Measurements from ENCODE around the gene TSPOAP1.

Gene TSPOAP1

GRCh38 chr17:58315281-58315711 is 13.3 kb downstream of the TSPOAP1 start:
- peak; percentile 1 for DNase-seq

- DNase-seq: no peak
These were observed 13.9 kb downstream of the TSPOAP1 start for GRCh38 chr17:58314706-58315015.

GRCh38 chr17:58313815-58314705 is 14.5 kb downstream of the TSPOAP1 start:
- no peak for DNase-seq

DNA sequence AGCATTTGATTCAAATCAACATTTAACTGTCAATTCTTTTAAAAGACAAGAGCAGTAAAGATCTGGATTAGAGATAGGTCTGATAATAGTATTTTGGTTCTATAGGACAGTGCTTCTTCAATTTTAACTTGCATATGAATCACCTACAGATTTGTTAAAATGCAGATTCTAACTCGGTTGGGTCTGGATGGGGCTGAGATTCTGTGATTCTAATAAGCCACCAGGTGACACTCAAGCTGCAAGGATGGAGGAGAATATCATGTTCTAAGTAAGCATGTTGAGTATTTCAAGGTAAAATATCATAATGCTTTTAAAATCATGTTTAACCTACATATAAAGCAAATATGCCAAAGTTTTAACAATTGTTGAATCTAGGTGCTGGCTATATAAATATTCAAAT is 15.8 kb downstream of the TSPOAP1 start:
- no peak for DNase-seq

GRCh38 chr17:58312021-58312630 is 16.5 kb downstream of the TSPOAP1 start:
- no peak for DNase-seq

GRCh38 chr17:58311429-58311894 is 17.1 kb downstream of the TSPOAP1 start:
- no peak for DNase-seq

DNA sequence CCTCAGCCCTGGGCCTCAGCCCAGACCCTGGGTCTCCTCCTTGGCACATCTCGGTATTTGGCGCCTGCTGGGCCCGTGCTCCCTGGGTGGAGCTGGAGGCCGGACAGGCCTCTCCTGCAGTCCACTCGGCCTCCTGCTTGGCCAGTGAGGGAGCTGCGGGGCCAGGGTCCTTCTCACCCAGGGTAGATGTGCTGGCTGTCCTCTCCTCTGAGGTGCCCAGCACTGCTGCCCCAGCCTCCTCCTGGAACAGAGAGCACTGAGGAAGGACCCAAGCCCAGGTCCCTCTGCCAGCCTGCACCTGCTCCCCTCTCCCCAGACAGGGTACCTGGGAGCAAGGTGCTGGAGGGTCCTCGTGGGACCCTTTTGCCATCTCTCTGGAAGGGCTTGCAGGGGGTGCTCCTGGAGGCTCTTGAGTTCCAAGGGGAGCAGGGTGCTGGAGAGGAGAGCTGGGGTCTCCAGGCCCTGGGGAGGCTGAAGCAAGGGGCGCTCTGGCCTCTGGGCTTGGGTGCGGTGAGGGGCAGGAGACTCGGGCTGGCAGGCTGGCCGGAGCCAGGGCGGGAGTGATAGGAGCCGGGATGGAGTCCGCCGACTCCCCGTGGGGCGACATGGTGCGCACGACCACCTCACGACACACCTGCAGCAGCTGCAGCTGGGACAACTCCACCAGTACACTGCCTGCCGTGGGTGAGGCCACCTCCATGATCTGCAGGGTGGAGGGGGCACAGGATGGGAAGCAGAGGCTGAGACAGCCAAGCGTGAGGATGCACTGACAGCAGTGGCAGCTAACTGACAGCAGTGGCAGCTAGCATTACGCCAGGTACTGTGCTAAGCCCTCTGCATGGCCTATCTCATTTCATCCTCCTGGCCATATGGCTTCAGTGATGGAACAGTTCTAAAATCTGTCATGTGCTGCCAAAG is 17.8 kb downstream of the TSPOAP1 start:
- DNase-seq: no peak

- no peak for DNase-seq
These were observed 18.7 kb downstream of the TSPOAP1 start for GRCh38 chr17:58309918-58310259.

DNA sequence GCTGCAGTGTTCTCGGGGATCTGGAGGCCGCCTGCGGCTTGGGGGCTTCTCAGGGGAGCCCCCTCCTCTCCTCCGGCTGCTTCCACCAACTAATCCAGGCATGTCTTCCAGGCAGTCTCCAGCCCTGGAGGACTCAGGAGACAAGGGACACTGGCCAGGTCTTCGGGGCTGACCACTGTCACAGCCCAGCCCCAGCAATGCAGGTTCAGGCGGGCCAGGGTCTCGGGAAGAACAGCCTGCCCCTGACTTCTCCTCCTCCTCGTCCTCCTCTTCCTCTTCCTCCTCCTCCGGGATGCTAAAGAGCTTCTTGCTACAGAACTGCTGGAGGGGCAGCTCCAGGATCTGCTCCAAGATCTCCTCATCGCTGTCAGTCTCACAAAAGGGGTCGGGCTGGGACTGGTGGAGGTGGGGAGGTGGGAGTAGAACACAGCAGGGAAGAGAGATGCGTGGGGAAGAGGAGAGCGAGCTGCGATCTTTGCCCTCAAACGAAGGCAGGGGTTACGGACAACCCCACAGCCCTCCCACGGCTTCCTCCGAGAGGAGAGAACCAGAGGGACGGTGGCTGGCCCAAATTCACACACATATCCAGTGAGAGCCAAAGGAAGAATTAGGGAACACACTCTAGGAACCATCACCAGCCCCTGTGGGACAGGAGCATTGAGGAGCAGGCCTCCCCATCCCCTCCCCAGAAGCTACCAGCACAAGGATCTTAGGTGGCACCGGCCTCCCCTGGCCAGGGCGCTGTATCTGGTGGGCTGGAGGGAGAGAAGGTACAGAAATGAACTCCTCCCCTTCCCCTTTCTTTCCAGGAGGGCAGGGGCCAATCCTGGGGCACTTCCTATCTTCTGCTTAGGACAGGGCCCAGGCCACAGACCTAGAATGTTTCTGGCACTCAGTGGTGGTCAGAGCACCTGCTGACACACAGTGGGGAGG is 19.3 kb downstream of the TSPOAP1 start:
- no peak for DNase-seq

GRCh38 chr17:58308173-58308984 is 20.2 kb downstream of the TSPOAP1 start:
- DNase-seq: no peak

- no peak for DNase-seq
These were observed 21.0 kb downstream of the TSPOAP1 start for GRCh38 chr17:58307468-58308172.

DNA sequence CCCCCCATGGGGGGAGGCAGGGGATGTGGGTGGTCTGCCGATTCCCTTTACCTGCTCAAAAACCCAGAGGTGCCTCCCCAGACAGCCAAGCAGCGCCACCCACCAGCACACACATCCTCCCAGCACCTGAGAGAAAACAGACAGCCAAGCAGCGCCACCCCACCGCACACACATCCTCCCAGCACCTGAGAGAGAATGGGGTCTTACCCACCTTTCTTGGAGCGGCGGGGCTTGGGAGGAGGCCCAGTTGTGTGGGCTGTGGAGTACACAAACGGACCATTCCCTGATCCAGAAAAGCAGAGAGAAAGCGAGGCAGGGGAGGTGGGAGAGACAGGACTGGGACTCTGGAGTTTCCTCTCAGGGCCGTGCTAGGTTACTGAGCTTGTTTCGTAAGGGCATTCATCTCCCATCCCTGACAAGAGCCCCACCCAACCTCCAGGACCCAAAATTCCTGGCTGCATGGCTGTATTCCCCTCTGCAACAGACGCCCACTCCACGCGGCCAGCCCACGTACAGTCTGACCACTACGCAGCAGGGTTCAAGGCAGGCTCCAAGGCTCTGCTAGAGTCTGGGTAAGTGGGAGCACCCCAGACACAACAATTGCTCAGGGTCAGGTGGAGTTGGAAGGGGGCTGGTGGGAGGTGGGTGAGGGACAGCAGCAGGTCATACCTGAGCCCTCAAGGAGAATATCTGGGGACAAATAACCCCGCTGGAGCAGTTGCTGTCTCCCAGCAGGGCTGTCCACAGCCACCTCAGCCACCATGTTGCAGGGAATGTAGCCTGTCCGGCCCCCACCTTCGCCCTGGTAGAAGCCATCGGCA is 22.3 kb downstream of the TSPOAP1 start:
- DNase-seq: no peak

DNA sequence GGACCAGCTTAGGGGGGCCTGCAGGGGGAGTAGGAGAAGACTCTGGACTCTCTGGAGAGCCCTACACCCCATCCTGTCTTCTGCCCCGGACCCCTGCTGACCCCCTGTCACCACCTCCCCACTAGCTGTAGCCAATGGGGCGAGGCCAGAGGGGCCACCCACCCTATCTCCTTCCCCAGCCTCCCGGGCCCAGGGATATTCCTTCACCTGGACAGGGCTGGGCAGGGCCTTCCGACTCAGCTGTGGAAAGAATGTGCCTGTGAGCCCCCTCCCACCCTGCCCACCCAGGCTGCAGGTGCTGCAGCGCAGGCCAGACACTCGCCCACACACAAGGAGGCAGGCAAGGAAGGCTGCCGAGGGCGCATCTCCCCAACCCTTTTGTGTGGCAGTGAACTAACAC is 23.0 kb downstream of the TSPOAP1 start:
- DNase-seq: no peak

GRCh38 chr17:58304750-58305486 is 23.7 kb downstream of the TSPOAP1 start:
- no peak for DNase-seq

- DNase-seq: peak; percentile 73
These were observed 24.4 kb downstream of the TSPOAP1 start for GRCh38 chr17:58303971-58304749.

DNA sequence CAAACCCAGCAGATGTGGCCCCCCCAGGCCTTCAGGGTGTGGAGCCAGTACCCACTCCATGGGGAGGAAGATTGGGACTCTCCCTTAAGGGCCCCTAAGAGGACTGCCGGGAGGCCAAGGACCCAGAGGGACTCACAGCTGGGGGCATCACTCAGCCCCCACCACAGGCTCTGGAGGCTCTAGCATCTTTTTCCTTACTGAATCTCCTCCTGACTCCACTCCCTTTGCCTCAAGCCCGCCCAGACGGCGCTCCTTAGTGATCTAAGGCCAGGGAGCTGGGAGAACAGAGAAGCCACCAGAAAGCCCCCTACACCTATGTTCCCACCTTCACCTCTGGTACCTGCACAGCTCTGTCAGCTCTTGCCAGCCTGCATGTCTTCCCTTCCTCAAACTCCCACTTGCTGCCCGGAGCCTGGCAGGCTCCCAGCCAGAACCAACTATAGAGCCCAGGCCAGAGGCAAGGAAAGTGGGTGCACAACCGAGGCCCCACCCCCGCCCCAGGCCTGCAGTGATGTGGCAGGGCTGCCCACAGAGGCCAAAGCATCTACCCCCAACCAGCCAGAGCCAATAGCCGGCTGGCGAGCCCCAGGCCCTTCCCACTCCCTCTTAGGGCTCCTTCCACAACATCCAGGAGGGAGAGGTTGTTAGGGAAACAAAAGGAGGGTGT is 25.5 kb downstream of the TSPOAP1 start:
- DNase-seq: no peak

DNA sequence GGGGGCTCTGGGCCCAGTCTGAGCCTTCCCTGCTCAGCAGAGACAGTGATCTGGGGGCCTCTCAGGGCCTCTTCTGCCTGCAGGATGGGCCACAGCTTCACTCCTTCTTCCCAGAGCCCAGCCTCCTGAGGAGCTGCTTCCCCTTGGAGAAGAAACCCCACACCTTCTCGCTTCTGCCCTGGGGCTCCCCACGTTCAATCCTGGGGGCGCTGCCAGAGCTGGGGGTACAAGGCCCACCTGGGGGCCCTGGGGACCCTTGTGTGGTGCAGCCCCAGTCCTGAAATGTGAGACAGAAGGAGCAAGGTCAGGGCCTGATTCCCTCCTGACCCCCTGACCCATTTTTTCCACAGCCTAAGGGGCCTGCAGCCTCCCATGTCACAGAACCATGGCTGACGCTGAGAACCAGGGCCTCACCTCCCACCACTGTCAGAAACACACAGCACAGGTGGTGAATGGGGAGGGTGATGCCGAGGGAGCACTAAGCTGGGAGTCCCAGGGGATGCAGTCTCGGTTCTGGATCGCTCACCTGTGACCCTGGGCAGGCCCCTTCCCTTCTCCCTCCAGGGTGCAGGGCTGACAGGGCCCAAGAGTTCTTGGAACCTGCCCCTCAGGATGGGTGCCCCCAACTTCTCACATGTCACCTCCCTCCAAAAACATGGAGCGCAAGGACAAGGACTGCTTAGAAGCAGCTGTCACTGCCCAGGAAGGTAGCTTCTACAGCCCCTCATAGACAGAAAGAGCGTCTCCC is 26.2 kb downstream of the TSPOAP1 start:
- DNase-seq: no peak
